Epithelial cell of esophagus (primary cell): ENCODE results near the gene EGFR.
A peak's percentile ranks its signal among the peaks of the same experiment; 100 is the strongest.

ENCODE experiments used
- DNase-seq: peaks from one replicate; pipeline ENCODE4 v3.0.0; 2010; ENCODE audit warnings: low read depth
- H3K4me3 ChIP-seq: 2 replicates; pipeline ENCODE4 v1.5.1; 2011; ENCODE audit warnings: mild to moderate bottlenecking, low read length, control low read depth
- TF ChIP-seq, protein P1 (sequence below): IDR thresholded peaks from 2 replicates; pipeline ENCODE4 v1.5.1; 2011; ENCODE audit warnings: low read depth, mild to moderate bottlenecking, low read length, control low read depth, inconsistent platforms; ENCODE audit not compliant: insufficient read depth; ENCODE audit errors: missing control alignments

Gene EGFR

DNA sequence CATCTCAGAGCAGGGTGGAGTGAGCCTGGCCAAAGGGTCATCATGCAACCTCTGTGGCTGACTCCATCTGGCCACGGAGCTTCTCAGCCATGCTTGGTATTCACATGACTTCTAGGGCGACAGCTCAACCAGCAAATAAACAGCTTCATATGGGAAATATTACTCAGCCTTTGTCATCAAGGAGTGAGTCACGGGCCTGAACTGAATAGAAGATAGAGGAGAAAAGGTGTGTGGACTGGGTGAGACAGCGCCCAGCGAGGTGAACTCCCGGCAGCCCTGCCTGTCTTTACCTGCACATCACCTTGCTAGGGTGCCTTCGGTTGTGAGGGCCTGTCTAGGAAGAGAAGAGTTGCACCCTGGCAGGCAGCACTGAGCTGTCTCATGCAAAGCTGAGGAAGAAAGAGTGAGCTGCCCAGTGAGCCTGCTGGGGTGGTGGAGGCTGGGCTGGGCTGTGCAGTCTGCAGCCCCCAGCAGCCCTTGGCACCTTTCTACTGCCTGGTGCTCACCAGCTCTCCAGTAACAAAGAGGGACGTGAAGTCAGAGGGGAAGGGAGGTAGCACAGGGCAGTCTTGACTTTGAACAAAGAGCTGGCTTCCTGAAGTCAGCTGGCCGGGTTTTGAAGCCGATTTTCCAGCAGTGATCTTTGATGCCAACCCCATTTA lies 114.2 kb downstream of the EGFR start:
- no peak for DNase-seq
- TF ChIP-seq, protein P1, sequence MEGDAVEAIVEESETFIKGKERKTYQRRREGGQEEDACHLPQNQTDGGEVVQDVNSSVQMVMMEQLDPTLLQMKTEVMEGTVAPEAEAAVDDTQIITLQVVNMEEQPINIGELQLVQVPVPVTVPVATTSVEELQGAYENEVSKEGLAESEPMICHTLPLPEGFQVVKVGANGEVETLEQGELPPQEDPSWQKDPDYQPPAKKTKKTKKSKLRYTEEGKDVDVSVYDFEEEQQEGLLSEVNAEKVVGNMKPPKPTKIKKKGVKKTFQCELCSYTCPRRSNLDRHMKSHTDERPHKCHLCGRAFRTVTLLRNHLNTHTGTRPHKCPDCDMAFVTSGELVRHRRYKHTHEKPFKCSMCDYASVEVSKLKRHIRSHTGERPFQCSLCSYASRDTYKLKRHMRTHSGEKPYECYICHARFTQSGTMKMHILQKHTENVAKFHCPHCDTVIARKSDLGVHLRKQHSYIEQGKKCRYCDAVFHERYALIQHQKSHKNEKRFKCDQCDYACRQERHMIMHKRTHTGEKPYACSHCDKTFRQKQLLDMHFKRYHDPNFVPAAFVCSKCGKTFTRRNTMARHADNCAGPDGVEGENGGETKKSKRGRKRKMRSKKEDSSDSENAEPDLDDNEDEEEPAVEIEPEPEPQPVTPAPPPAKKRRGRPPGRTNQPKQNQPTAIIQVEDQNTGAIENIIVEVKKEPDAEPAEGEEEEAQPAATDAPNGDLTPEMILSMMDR, result no peak
- no peak overlapping the region for H3K4me3 ChIP-seq

DNA sequence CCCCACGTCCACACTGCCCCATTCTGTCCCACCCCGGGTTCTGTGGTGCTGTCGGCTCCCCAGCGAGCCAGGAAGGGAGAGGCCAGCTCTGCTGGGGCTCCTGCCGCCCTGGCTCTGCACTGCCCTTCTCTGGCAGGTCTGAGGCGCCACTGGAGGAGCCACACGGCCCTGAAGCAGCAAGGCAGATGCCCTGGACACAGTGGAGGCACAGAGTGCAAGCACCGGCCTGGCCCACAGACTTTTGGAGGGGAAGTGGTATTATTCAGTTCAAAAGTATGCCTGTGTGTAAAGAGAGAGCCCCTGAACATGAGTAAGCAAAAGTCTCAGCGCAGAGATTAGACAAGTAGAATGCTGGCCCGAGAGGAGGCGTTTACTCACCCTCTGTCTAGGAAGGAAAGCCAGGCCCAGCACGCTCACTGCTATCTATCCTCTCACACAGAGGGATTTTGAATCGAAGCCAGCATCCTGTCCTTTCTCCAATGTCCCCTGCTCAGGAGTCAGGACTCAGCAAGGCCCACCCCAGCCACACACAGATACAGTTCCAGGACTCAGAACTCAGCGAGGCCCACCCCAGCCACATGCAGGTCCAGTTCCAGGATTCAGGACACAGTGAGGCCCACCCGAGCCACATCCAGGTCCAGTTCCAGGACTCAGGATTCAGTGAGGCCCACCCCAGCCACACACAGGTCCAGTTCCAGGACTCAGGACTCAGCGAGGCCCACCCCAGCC lies 115.0 kb downstream of the EGFR start:
- TF ChIP-seq, protein P1, result peak; percentile 4
- H3K4me3 ChIP-seq, result no peak overlapping the region
- peak; percentile 93 for DNase-seq

DNA sequence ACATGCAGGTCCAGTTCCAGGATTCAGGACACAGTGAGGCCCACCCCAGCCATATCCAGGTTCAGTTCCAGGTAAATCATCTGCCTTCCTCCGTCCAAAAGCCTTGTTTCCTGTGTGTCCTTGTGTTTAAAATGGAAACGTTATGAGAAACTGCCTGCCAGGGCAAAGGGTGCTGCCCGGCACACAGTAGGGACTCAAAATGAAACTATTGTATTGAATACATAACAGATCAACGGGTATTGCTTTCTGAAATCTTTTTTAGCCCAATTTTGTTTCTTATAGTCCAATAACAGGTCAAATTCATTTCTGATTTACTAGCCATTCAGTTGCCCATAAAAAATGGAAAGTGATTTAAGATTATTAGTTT lies 115.5 kb downstream of the EGFR start:
- DNase-seq, result no peak
- TF ChIP-seq, protein P1, result no peak
- H3K4me3 ChIP-seq, result no peak overlapping the region

DNA sequence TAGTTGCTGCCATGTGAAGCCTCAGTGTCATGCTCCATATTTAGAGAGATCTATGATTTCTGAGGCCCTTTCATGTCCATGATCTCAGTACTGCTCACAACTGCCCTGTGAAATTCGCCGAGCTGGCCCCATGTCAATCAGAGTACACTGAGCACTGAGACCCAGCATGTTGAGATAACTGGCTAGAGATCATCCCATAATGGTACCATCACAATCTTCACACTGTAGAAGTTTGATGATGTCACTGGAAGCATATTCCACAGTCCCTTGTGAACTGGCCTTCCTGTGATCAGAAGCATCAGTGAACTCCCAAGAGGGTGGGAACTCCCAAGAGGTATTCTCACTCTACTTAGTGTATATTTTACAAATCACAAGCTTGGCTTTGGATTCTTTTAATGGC lies 116.0 kb downstream of the EGFR start:
- DNase-seq, result no peak
- H3K4me3 ChIP-seq, result no peak overlapping the region
- TF ChIP-seq, protein P1, result no peak

DNA sequence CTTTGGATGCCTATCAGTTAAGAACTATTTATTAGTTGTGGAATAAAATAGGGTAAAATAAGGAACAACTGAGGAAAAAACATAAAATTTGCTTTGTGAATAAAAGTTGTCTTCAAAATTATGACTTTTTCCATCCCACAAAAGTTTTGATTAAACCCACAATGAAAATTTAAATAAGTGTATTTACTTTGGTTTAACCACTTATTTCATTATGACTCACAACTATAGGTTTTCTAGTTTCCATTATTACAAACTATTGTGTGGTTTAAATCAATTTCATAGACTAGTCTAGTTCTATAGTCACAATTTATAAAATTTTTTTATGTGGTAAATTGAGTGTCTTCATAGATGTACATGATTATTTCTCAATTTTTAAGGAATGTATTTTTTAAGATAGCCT lies 116.6 kb downstream of the EGFR start:
- no peak for DNase-seq
- TF ChIP-seq, protein P1, result no peak
- H3K4me3 ChIP-seq, result no peak overlapping the region

DNA sequence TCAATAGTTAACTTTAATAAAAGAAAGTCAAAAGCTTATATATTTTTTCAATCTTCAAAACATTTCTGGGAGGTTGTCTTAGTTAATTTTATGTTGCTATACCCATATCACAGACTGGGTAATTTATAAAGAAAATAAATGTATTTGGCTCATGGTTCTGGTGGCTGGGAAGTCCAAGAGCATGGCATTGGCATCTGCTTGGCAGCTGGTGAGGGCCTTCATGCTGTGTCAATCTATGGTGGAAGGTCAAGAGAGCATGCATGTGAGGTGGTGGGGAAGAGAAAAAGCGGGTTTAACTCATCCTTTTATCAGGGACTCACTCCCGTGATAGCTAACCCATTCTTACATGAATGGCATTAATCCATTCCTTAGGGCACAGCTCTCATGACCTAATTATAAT lies 119.8 kb downstream of the EGFR start:
- no peak for DNase-seq
- TF ChIP-seq, protein P1, result no peak
- no peak overlapping the region for H3K4me3 ChIP-seq
